Karpas-422 (cell line): Measurements from ENCODE around the gene B4GALT1. TPM values are rescaled to one million over a fixed set of nuclear protein-coding genes. Genes with fewer than 3 reads are reported as not detected.

Experiments
- DNase-seq: peaks from one replicate; pipeline ENCODE4 v3.0.0-alpha.2; 2015
- H2AFZ ChIP-seq: fragments of 200-600 bp; sonication (generic); 2 replicates; pipeline ENCODE4 v1.6.1; 2014; ENCODE audit warnings: antibody characterized with exemption, low read length, mixed read lengths
- H3K27ac ChIP-seq: fragments of 200-600 bp; sonication (generic); 2 replicates; pipeline ENCODE4 v1.5.1; 2014; ENCODE audit warnings: mild to moderate bottlenecking, low read length, moderate library complexity
- H3K27me3 ChIP-seq: fragments of 200-600 bp; sonication (generic); 2 replicates; pipeline ENCODE4 v1.6.1; 2014; ENCODE audit warnings: low read length, mixed read lengths
- H3K36me3 ChIP-seq: fragments of 200-600 bp; sonication (generic); 2 replicates; pipeline ENCODE4 v1.6.1; 2014; ENCODE audit warnings: low read length, mixed read lengths; ENCODE audit not compliant: insufficient read depth
- H3K4me1 ChIP-seq: fragments of 200-600 bp; sonication (generic); 2 replicates; pipeline ENCODE4 v1.6.1; 2014; ENCODE audit warnings: mild to moderate bottlenecking, low read length, mixed read lengths
- H3K4me2 ChIP-seq: fragments of 200-600 bp; sonication (generic); 2 replicates; pipeline ENCODE4 v1.6.1; 2014; ENCODE audit warnings: low read length, low read depth, mild to moderate bottlenecking; ENCODE audit not compliant: poor library complexity, severe bottlenecking
- H3K4me3 ChIP-seq: fragments of 200-600 bp; sonication (generic); 2 replicates; pipeline ENCODE4 v1.5.1; 2014; ENCODE audit warnings: mild to moderate bottlenecking, antibody characterized with exemption, low read length, mixed read lengths
- H3K79me2 ChIP-seq: fragments of 200-600 bp; sonication (generic); 2 replicates; pipeline ENCODE4 v1.6.1; 2014; ENCODE audit warnings: mild to moderate bottlenecking, low read length, mixed read lengths
- H3K9ac ChIP-seq: fragments of 200-600 bp; sonication (generic); 2 replicates; pipeline ENCODE4 v1.6.0; 2014; ENCODE audit warnings: low read length
- H3K9me2 ChIP-seq: fragments of 200-600 bp; sonication (generic), shearing (Covaris generic); replicated peaks from 2 replicates; pipeline ENCODE4 v1.6.0; 2014; ENCODE audit warnings: mild to moderate bottlenecking, low read length, moderate library complexity; ENCODE audit not compliant: insufficient read depth
- H3K9me3 ChIP-seq: fragments of 300-700, 200-600 bp; sonication (generic); 2 replicates; pipeline ENCODE4 v1.6.1; 2014; ENCODE audit warnings: low read length, mixed read lengths
- H4K20me1 ChIP-seq: fragments of 200-600 bp; sonication (generic); 2 replicates; pipeline ENCODE4 v1.6.1; 2014; ENCODE audit warnings: mild to moderate bottlenecking, antibody characterized with exemption, low read length, low read depth; ENCODE audit not compliant: insufficient read depth
- total RNA-seq: library from RNA; depleted of rRNA; stranded (reverse); fragments of >200 nt; shearing (Covaris generic); gene quantifications from 2 replicates; pipeline ENCODE4 v1.2.3, GENCODE V29; 2014; ENCODE audit warnings: low replicate concordance

The B4GALT1 gene
- total RNA-seq, 1 experiment from 2014 or later = 6.9 TPM

GRCh38 chr9:33128570-33128969 lies 38.6 kb downstream of the B4GALT1 start:
- Histone ChIP-seq H3K9ac (no peak overlapping the region), H3K4me3 (no peak overlapping the region), H4K20me1 (0 out of 2 replicates have a peak, but pooled peaks cover 3% of the 10 kb centered on the region), H2AFZ (no peak overlapping the region), H3K9me3 (no peaks in the 10 kb centered on the region), H3K4me2 (no peak overlapping the region), H3K27ac (no peak overlapping the region), H3K9me2 (no peaks in the 10 kb centered on the region), H3K27me3 (no peaks in the 10 kb centered on the region), H3K36me3 (no peaks in the 10 kb centered on the region), H3K4me1 (no peaks in the 10 kb centered on the region), H3K79me2 (no peaks in the 10 kb centered on the region)
- no peak for DNase-seq

- H3K9me2 ChIP-seq = no peaks in the 10 kb centered on the region
- no peak overlapping the region for H3K9ac ChIP-seq
- H3K79me2 ChIP-seq = no peaks in the 10 kb centered on the region
- no peaks in the 10 kb centered on the region for H3K9me3 ChIP-seq
- no peak overlapping the region for H3K4me3 ChIP-seq
- H4K20me1 ChIP-seq = 0 out of 2 replicates have a peak, but pooled peaks cover 3% of the 10 kb centered on the region
- no peak overlapping the region for H3K4me2 ChIP-seq
- H3K27me3 ChIP-seq = no peaks in the 10 kb centered on the region
- H3K36me3 ChIP-seq = no peaks in the 10 kb centered on the region
- no peak overlapping the region for H3K27ac ChIP-seq
- DNase-seq = no peak
- H3K4me1 ChIP-seq = no peaks in the 10 kb centered on the region
- H2AFZ ChIP-seq = no peak overlapping the region
These were observed 39.3 kb downstream of the B4GALT1 start for GRCh38 chr9:33127881-33128280.

- Histone ChIP-seq H3K9me3 (no peaks in the 10 kb centered on the region), H3K4me3 (no peak overlapping the region), H3K9ac (no peak overlapping the region), H3K36me3 (no peaks in the 10 kb centered on the region), H2AFZ (no peak overlapping the region), H3K79me2 (no peaks in the 10 kb centered on the region), H3K4me1 (no peaks in the 10 kb centered on the region), H3K27ac (no peak overlapping the region), H3K27me3 (no peaks in the 10 kb centered on the region), H3K4me2 (no peak overlapping the region), H3K9me2 (no peaks in the 10 kb centered on the region), H4K20me1 (0 out of 2 replicates have a peak, but pooled peaks cover 3% of the 10 kb centered on the region)
- no peak for DNase-seq
These were observed 41.0 kb downstream of the B4GALT1 start for GRCh38 chr9:33125871-33126823.

- Histone ChIP-seq H3K9ac (no peak overlapping the region), H3K27me3 (no peaks in the 10 kb centered on the region), H3K9me2 (no peaks in the 10 kb centered on the region), H3K79me2 (no peaks in the 10 kb centered on the region), H2AFZ (no peak overlapping the region), H3K27ac (no peak overlapping the region), H3K36me3 (no peaks in the 10 kb centered on the region), H3K4me2 (no peak overlapping the region), H3K4me1 (no peaks in the 10 kb centered on the region), H3K4me3 (no peak overlapping the region), H3K9me3 (no peaks in the 10 kb centered on the region), H4K20me1 (0 out of 2 replicates have a peak, but pooled peaks cover 3% of the 10 kb centered on the region)
- DNase-seq = no peak
These were observed 41.7 kb downstream of the B4GALT1 start for GRCh38 chr9:33125461-33125860.

GRCh38 chr9:33124751-33125381 lies 42.3 kb downstream of the B4GALT1 start:
- Histone ChIP-seq H2AFZ (no peak overlapping the region), H3K4me3 (no peak overlapping the region), H3K9me3 (no peaks in the 10 kb centered on the region), H3K27me3 (no peaks in the 10 kb centered on the region), H3K4me1 (no peaks in the 10 kb centered on the region), H3K79me2 (no peaks in the 10 kb centered on the region), H3K9me2 (no peaks in the 10 kb centered on the region), H3K4me2 (no peak overlapping the region), H3K9ac (no peak overlapping the region), H4K20me1 (0 out of 2 replicates have a peak, but pooled peaks cover 3% of the 10 kb centered on the region), H3K27ac (no peak overlapping the region), H3K36me3 (no peaks in the 10 kb centered on the region)
- DNase-seq = no peak

- no peaks in the 10 kb centered on the region for H3K36me3 ChIP-seq
These were observed 43.1 kb downstream of the B4GALT1 start for GRCh38 chr9:33124046-33124445.

GRCh38 chr9:33123407-33124031 lies 43.6 kb downstream of the B4GALT1 start:
- H2AFZ ChIP-seq = no peak overlapping the region
- no peaks in the 10 kb centered on the region for H3K9me3 ChIP-seq
- H3K4me3 ChIP-seq = no peak overlapping the region
- no peaks in the 10 kb centered on the region for H3K9me2 ChIP-seq
- no peaks in the 10 kb centered on the region for H3K79me2 ChIP-seq
- H3K27ac ChIP-seq = no peak overlapping the region
- H3K9ac ChIP-seq = no peak overlapping the region
- H3K36me3 ChIP-seq = no peaks in the 10 kb centered on the region
- no peaks in the 10 kb centered on the region for H3K27me3 ChIP-seq
- no peaks in the 10 kb centered on the region for H4K20me1 ChIP-seq
- no peaks in the 10 kb centered on the region for H3K4me1 ChIP-seq
- no peak overlapping the region for H3K4me2 ChIP-seq
- DNase-seq = no peak

More at GRCh38 chr9:33124046-33124445, 43.1 kb downstream of the B4GALT1 start:
- Histone ChIP-seq H3K79me2 (no peaks in the 10 kb centered on the region), H3K4me2 (no peak overlapping the region), H3K4me1 (no peaks in the 10 kb centered on the region), H3K9me2 (no peaks in the 10 kb centered on the region), H3K9ac (no peak overlapping the region), H3K9me3 (no peaks in the 10 kb centered on the region), H2AFZ (no peak overlapping the region), H4K20me1 (no peaks in the 10 kb centered on the region), H3K27ac (no peak overlapping the region), H3K27me3 (no peaks in the 10 kb centered on the region), H3K4me3 (no peak overlapping the region)
- DNase-seq = no peak

- Histone ChIP-seq H3K27ac (no peak overlapping the region), H3K4me1 (no peaks in the 10 kb centered on the region), H3K4me2 (no peak overlapping the region), H3K9ac (no peak overlapping the region), H3K4me3 (no peak overlapping the region), H4K20me1 (no peaks in the 10 kb centered on the region), H3K79me2 (no peaks in the 10 kb centered on the region), H3K27me3 (no peaks in the 10 kb centered on the region), H2AFZ (no peak overlapping the region), H3K9me3 (no peaks in the 10 kb centered on the region), H3K9me2 (no peaks in the 10 kb centered on the region), H3K36me3 (no peaks in the 10 kb centered on the region)
- no peak for DNase-seq
These were observed 46.5 kb downstream of the B4GALT1 start for GRCh38 chr9:33120620-33121019.
